Peyer's patch (tissue), 4 donors: Measurements from ENCODE around the gene KCNH6.

Experiments
- POLR2A ChIP-seq, 2 donors: fragments of 450-650 bp; IDR thresholded peaks; one replicate each; pipeline ENCODE4 v1.5.1; 2017; ENCODE audit warnings: antibody characterized with exemption in 2 of 2, mild to moderate bottlenecking in 2 of 2, moderate library complexity in 2 of 2
- TF ChIP-seq, protein P1 (sequence below), 6 experiments: fragments of 450-650 bp in 4 of 6; fragments of 200-600 bp in 2 of 6; sonication (generic) in 1 of 6; IDR thresholded peaks; one replicate each; pipeline ENCODE4 v1.5.1; 2017 to 2019; ENCODE audit warnings: antibody characterized with exemption in 6 of 6, mild to moderate bottlenecking in 3 of 6, moderate library complexity in 1 of 6

DNA sequence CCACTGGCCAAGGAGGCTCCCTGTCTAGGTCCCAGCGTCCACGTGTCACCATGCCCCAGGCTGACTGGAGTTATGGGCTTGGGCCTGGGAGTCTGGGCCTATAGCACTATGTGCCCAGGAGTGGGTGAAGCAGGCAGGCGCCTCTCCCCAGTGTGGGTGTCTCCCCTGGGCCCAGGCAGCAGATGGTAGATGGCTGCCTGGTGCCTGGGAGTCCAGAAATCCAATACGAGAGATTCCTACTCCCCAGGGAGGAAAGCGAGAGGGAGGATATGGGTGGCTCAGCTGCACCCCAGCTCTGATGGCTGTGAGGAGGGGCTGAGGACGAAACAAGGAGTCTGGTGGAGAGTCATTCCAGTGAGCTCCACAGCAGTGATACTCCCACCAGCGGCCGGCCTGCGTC, 5.0 kb downstream of the KCNH6 start:
- TF ChIP-seq, protein P1, sequence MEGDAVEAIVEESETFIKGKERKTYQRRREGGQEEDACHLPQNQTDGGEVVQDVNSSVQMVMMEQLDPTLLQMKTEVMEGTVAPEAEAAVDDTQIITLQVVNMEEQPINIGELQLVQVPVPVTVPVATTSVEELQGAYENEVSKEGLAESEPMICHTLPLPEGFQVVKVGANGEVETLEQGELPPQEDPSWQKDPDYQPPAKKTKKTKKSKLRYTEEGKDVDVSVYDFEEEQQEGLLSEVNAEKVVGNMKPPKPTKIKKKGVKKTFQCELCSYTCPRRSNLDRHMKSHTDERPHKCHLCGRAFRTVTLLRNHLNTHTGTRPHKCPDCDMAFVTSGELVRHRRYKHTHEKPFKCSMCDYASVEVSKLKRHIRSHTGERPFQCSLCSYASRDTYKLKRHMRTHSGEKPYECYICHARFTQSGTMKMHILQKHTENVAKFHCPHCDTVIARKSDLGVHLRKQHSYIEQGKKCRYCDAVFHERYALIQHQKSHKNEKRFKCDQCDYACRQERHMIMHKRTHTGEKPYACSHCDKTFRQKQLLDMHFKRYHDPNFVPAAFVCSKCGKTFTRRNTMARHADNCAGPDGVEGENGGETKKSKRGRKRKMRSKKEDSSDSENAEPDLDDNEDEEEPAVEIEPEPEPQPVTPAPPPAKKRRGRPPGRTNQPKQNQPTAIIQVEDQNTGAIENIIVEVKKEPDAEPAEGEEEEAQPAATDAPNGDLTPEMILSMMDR (IDR thresholded peaks at IDR 0.05): no peak
- no peak for TF ChIP-seq POLR2A (IDR thresholded peaks at IDR 0.05)
